Left ventricle myocardium inferior (tissue), 1 donor: ENCODE measurements around the gene LTBP4. TPM values are rescaled to one million over a fixed set of nuclear protein-coding genes. Genes with fewer than 3 reads are reported as not detected.

ENCODE experiments used
- DNase-seq: peaks from one replicate; pipeline ENCODE4 v3.0.0-alpha.2; 2020
- H3K27ac ChIP-seq: fragments of 200-600 bp; replicated peaks from 2 replicates; pipeline ENCODE4 v1.8.0; 2021
- H3K27me3 ChIP-seq: fragments of 200-600 bp; 2 replicates; pipeline ENCODE4 v1.8.0; 2021; ENCODE audit warnings: low read depth
- H3K36me3 ChIP-seq: fragments of 200-600 bp; 2 replicates; pipeline ENCODE4 v1.8.0; 2021
- H3K4me1 ChIP-seq: fragments of 200-600 bp; 2 replicates; pipeline ENCODE4 v1.8.0; 2021
- H3K4me3 ChIP-seq: fragments of 200-600 bp; 2 replicates; pipeline ENCODE4 v1.8.0; 2021; ENCODE audit warnings: mild to moderate bottlenecking, moderate library complexity
- H3K9me3 ChIP-seq: fragments of 200-600 bp; replicated peaks from 2 replicates; pipeline ENCODE4 v1.8.0; 2021
- intact Hi-C: fragments of 100-400 bp; cut with micrococcal nuclease; formaldehyde crosslinking; loops from one replicate; pipeline ENCODE4 v1.11.0; 2022
- total RNA-seq: library from RNA; stranded (reverse); fragmentation: NEBNext Ultra II Directional; extraction: Animal tissue kit (Norgen Biotek cat#: 25700); gene quantifications from one replicate; pipeline ENCODE4 v1.2.1, GENCODE V29; 2021
- TF ChIP-seq, protein P1 (sequence below): fragments of 200-600 bp; IDR thresholded peaks from 2 replicates; pipeline ENCODE4 v1.8.0; 2021; ENCODE audit warnings: antibody characterized with exemption, mild to moderate bottlenecking, borderline replicate concordance
- donor health status: DM: no; HTN: yes; CAD: no; lungs with severe emphysema.

LTBP4 gene
- total RNA-seq, 1 donor from 2014 or later, result 260 TPM

- no peak overlapping the region for H3K4me3 ChIP-seq
- H3K27me3 ChIP-seq, result no peaks in the 10 kb centered on the region
- intact Hi-C loops, result no loop called here
- peaks cover 8% of the 10 kb centered on the region for H3K4me1 ChIP-seq
- H3K36me3 ChIP-seq, result peaks cover 66% of the 10 kb centered on the region
- no peak for DNase-seq
- no peak overlapping the region for H3K27ac ChIP-seq
- TF ChIP-seq, protein P1, sequence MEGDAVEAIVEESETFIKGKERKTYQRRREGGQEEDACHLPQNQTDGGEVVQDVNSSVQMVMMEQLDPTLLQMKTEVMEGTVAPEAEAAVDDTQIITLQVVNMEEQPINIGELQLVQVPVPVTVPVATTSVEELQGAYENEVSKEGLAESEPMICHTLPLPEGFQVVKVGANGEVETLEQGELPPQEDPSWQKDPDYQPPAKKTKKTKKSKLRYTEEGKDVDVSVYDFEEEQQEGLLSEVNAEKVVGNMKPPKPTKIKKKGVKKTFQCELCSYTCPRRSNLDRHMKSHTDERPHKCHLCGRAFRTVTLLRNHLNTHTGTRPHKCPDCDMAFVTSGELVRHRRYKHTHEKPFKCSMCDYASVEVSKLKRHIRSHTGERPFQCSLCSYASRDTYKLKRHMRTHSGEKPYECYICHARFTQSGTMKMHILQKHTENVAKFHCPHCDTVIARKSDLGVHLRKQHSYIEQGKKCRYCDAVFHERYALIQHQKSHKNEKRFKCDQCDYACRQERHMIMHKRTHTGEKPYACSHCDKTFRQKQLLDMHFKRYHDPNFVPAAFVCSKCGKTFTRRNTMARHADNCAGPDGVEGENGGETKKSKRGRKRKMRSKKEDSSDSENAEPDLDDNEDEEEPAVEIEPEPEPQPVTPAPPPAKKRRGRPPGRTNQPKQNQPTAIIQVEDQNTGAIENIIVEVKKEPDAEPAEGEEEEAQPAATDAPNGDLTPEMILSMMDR, result no peak
- no peaks in the 10 kb centered on the region for H3K9me3 ChIP-seq
These were observed 26.5 kb downstream of the LTBP4 start for GRCh38 chr19:40627486-40628279.

DNA sequence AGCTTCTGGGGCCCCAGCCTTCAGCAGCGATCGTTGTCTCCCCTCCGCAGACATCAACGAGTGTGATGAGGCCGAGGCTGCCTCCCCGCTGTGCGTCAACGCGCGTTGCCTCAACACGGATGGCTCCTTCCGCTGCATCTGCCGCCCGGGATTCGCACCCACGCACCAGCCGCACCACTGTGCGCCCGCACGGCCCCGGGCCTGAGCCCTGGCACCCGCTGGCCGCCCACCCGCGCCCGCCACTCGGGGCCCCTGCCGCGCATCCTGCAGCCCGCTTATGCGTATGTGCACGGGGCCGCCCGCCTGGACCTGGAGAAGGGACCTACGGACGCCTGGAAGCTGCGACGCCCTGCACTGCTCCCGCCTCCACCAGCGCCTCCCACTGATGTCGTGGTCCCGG, 28.2 kb downstream of the LTBP4 start:
- Histone ChIP-seq H3K9me3 (no peaks in the 10 kb centered on the region), H3K27ac (no peak overlapping the region), H3K36me3 (peaks cover 51% of the 10 kb centered on the region), H3K4me1 (peaks cover 17% of the 10 kb centered on the region), H3K4me3 (no peak overlapping the region), H3K27me3 (no peaks in the 10 kb centered on the region)
- DNase-seq, result no peak
- intact Hi-C loops, result no loop called here
- TF ChIP-seq, protein P1, result no peak

GRCh38 chr19:40630571-40631160, 29.5 kb downstream of the LTBP4 start:
- H3K36me3 ChIP-seq, result peaks cover 40% of the 10 kb centered on the region
- peak overlapping the region; percentile 30 for H3K27ac ChIP-seq
- peaks cover 18% of the 10 kb centered on the region for H3K4me1 ChIP-seq
- DNase-seq, result no peak
- no peak overlapping the region for H3K4me3 ChIP-seq
- no peaks in the 10 kb centered on the region for H3K9me3 ChIP-seq
- TF ChIP-seq, protein P1, result no peak
- no peaks in the 10 kb centered on the region for H3K27me3 ChIP-seq
- intact Hi-C loops, result no loop called here

- Histone ChIP-seq H3K36me3 (peaks cover 25% of the 10 kb centered on the region), H3K27me3 (peaks cover 7% of the 10 kb centered on the region), H3K4me3 (no peak overlapping the region), H3K27ac (no peak overlapping the region), H3K9me3 (no peaks in the 10 kb centered on the region), H3K4me1 (peaks cover 18% of the 10 kb centered on the region)
- intact Hi-C loops, result no loop called here
- TF ChIP-seq, protein P1, result no peak
- no peak for DNase-seq
These were observed 31.3 kb downstream of the LTBP4 start for GRCh38 chr19:40632311-40633036.

- TF ChIP-seq, protein P1, result no peak
These were observed 32.0 kb downstream of the LTBP4 start for GRCh38 chr19:40633207-40633606.

More at GRCh38 chr19:40633207-40633606, 32.0 kb downstream of the LTBP4 start:
- Histone ChIP-seq H3K4me3 (no peak overlapping the region), H3K27me3 (peaks cover 7% of the 10 kb centered on the region), H3K27ac (no peak overlapping the region), H3K9me3 (no peaks in the 10 kb centered on the region), H3K4me1 (peaks cover 18% of the 10 kb centered on the region), H3K36me3 (peaks cover 17% of the 10 kb centered on the region)
- DNase-seq, result no peak
- intact Hi-C loops, result no loop called here
